Measurements from ENCODE around the gene FBXO2. TPM values are rescaled to one million over a fixed set of nuclear protein-coding genes. Genes with fewer than 3 reads are reported as not detected.
"Not testable (repeated sequence)": the region's sequence is repeated elsewhere in the genome, so short reads cannot be mapped to it uniquely, and the experiment has no call there.

Gene FBXO2
- total RNA-seq, 2 experiments from 2014 or later = 3.2 to 3.7 TPM

DNA sequence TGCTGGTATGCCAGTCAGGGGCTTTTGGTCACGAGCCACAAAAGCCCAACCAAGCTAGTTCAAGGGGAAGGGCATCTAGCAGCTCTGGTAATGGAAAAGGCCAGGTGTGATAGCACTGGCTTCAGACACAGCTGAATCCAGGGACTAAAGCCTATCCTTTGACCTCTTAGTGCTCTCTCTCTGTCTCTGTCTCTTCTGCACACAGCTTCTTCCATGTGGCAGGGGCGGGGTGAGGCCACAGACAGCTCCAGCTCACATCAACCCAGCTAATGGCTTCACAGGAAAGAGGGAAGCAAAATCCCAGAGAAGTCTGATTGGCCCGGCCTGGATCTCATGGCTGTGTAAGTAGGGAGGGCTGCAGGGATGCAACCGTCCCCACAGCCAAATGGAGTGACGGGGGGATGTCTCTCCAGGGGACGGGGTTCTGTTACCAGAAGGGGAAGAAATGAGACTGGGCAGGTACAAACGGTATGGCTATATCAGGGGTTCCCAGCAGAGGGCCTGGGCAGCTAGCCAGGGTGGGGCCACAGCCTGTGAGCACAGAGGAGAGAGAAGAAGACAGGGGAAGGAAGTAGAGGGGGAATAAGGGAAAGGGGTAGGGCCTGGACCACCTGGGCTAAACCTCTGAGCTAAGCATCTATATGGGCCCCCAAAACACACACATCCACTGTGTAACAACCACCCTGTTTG, 42.4 kb downstream of the FBXO2 start:
- no peaks in the 10 kb centered on the region for H3K36me3 Mint-ChIP-seq (ENCODE audit: low read depth)
- H3K27ac Mint-ChIP-seq = no peak overlapping the region
- H3K27me3 Mint-ChIP-seq = no peaks in the 10 kb centered on the region
- Histone ChIP-seq H3K9me3 (ENCODE audit: control insufficient read depth in 1 of 2, insufficient read depth in 1 of 2, low read length in 2 of 2) (no peaks in the 10 kb centered on the region), H3K4me3 (ENCODE audit: low read length) (no peak overlapping the region), H3K4me1 (ENCODE audit: insufficient read depth, low read length) (no peaks in the 10 kb centered on the region), H3K27ac (ENCODE audit: low read depth in 1 of 2, low read length in 2 of 2) (no peak overlapping the region), H3K27me3 (ENCODE audit: control insufficient read depth in 1 of 2, insufficient read depth in 2 of 2, low read length in 2 of 2) (peaks cover 0 to 3% of the 10 kb centered on the region in 2 experiments), H3K36me3 (ENCODE audit: insufficient read depth, low read length) (no peaks in the 10 kb centered on the region)
- ChIA-PET POLR2A (no interaction called here), CTCF (no interaction called here)
- TF ChIP-seq CTCF (IDR thresholded peaks at IDR 0.05) = no peak
- intact Hi-C loops (cut with DNase I, micrococcal nuclease) = no loop called here
- H3K9me3 Mint-ChIP-seq = no peaks in the 10 kb centered on the region
- DNase-seq (no peak), ATAC-seq (ENCODE audit: poor library complexity) (no peak)
- H3K4me3 Mint-ChIP-seq = no peak overlapping the region
- no peaks in the 10 kb centered on the region for H3K4me1 Mint-ChIP-seq (ENCODE audit: low read depth)

GRCh38 chr1:11610629-11611180, 43.5 kb downstream of the FBXO2 start:
- Histone ChIP-seq H3K27me3 (ENCODE audit: control insufficient read depth in 1 of 2, insufficient read depth in 2 of 2, low read length in 2 of 2) (no peaks in the 10 kb centered on the region), H3K9me3 (ENCODE audit: control insufficient read depth in 1 of 2, insufficient read depth in 1 of 2, low read length in 2 of 2) (peaks cover 0 to 5% of the 10 kb centered on the region in 2 experiments), H3K36me3 (ENCODE audit: insufficient read depth, low read length) (no peaks in the 10 kb centered on the region), H3K27ac (ENCODE audit: low read depth in 1 of 2, low read length in 2 of 2) (no peak overlapping the region), H3K4me1 (ENCODE audit: insufficient read depth, low read length) (no peaks in the 10 kb centered on the region), H3K4me3 (ENCODE audit: low read length) (no peak overlapping the region)
- no peak for DNase-seq
- ATAC-seq (ENCODE audit: poor library complexity) = no peak
- CTCF ChIA-PET = no interaction called here
- Mint-ChIP-seq H3K36me3 (ENCODE audit: low read depth) (no peaks in the 10 kb centered on the region), H3K4me1 (ENCODE audit: low read depth) (no peaks in the 10 kb centered on the region), H3K9me3 (no peaks in the 10 kb centered on the region), H3K4me3 (no peak overlapping the region), H3K27me3 (no peaks in the 10 kb centered on the region), H3K27ac (no peak overlapping the region)
- POLR2A ChIA-PET = no interaction called here
- TF ChIP-seq CTCF (IDR thresholded peaks at IDR 0.05) = no peak
- intact Hi-C loops (cut with DNase I, micrococcal nuclease) = no loop called here

DNA sequence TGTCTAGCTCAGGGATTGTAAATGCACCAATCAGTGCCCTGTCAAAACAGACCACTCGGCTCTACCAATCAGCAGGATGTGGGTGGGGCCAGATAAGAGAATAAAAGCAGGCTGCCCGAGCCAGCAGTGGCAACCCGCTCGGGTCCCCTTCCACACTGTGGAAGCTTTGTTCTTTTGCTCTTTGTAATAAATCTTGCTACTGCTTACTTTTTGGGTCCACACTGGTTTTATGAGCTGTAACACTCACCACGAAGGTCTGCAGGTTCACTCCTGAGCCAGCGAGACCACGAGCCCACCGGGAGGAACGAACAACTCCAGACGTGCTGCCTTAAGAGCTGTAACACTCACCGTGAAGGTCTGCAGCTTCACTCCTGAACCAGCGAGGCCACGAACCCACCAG, 44.9 kb downstream of the FBXO2 start:
- ATAC-seq (ENCODE audit: poor library complexity); H3K27me3 Mint-ChIP-seq; POLR2A ChIA-PET; H3K4me3 ChIP-seq (ENCODE audit: low read length); DNase-seq; H3K9me3 ChIP-seq (ENCODE audit: control insufficient read depth in 1 of 2, insufficient read depth in 1 of 2, low read length in 2 of 2); CTCF ChIA-PET; H3K36me3 Mint-ChIP-seq (ENCODE audit: low read depth); H3K4me3 Mint-ChIP-seq; H3K4me1 Mint-ChIP-seq (ENCODE audit: low read depth); H3K27ac ChIP-seq (ENCODE audit: low read depth in 1 of 2, low read length in 2 of 2); intact Hi-C loops (cut with DNase I, micrococcal nuclease); H3K9me3 Mint-ChIP-seq; H3K27me3 ChIP-seq (ENCODE audit: control insufficient read depth in 1 of 2, insufficient read depth in 2 of 2, low read length in 2 of 2); H3K4me1 ChIP-seq (ENCODE audit: insufficient read depth, low read length); H3K27ac Mint-ChIP-seq; H3K36me3 ChIP-seq (ENCODE audit: insufficient read depth, low read length): not testable (repeated sequence)

DNA sequence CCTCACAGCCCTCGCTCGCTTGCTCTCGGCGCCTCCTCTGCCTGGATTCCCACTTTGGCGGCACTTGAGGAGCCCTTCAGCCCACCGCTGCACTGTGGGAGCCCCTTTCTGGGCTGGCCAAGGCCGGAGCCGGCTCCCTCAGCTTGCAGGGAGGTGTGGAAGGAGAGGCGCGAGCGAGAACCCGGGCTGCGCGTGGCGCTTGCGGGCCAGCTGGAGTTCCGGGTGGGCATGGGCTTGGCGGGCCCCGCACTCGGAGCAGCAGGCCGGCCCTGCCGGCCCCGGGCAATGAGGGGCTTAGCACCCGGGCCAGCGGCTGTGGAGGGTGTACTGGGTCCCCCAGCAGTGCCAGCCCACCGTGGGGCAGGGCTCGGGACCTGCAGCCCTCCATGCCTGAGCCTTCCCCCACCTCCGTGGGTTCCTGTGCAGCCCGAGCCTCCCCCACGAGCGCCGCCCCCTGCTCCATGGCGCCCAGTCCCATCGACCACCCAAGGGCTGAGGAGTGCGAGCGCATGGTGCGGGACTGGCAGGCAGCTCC, 45.6 kb downstream of the FBXO2 start:
- H3K36me3 ChIP-seq (ENCODE audit: insufficient read depth, low read length); H3K9me3 Mint-ChIP-seq; H3K9me3 ChIP-seq (ENCODE audit: control insufficient read depth in 1 of 2, insufficient read depth in 1 of 2, low read length in 2 of 2); ATAC-seq (ENCODE audit: poor library complexity); H3K4me3 Mint-ChIP-seq; H3K4me1 ChIP-seq (ENCODE audit: insufficient read depth, low read length); POLR2A ChIA-PET; H3K4me1 Mint-ChIP-seq (ENCODE audit: low read depth); H3K27ac ChIP-seq (ENCODE audit: low read depth in 1 of 2, low read length in 2 of 2); H3K27me3 Mint-ChIP-seq; CTCF ChIA-PET; H3K27ac Mint-ChIP-seq; DNase-seq; H3K4me3 ChIP-seq (ENCODE audit: low read length); H3K27me3 ChIP-seq (ENCODE audit: control insufficient read depth in 1 of 2, insufficient read depth in 2 of 2, low read length in 2 of 2); H3K36me3 Mint-ChIP-seq (ENCODE audit: low read depth); intact Hi-C loops (cut with DNase I, micrococcal nuclease): not testable (repeated sequence)

All from CD4-positive, alpha-beta T cell (primary cell).